Measurements from ENCODE around the gene IRF2BP2.

Gene IRF2BP2

GRCh38 chr1:234554698-234555311 lies 55.2 kb downstream of the IRF2BP2 start:
- no peak for DNase-seq

Data from CD4-positive, alpha-beta T cell treated with Interferon gamma for 1 hour (primary cell).